SK-N-DZ (cell line): ENCODE data around the gene PRKG2.
"Not testable (repeated sequence)": the region's sequence is repeated elsewhere in the genome, so short reads cannot be mapped to it uniquely, and the experiment has no call there.

Experiments
- DNase-seq: peaks from one replicate; pipeline ENCODE4 v3.0.0-alpha.2; 2015; ENCODE audit warnings: low spot score

Gene PRKG2

DNA sequence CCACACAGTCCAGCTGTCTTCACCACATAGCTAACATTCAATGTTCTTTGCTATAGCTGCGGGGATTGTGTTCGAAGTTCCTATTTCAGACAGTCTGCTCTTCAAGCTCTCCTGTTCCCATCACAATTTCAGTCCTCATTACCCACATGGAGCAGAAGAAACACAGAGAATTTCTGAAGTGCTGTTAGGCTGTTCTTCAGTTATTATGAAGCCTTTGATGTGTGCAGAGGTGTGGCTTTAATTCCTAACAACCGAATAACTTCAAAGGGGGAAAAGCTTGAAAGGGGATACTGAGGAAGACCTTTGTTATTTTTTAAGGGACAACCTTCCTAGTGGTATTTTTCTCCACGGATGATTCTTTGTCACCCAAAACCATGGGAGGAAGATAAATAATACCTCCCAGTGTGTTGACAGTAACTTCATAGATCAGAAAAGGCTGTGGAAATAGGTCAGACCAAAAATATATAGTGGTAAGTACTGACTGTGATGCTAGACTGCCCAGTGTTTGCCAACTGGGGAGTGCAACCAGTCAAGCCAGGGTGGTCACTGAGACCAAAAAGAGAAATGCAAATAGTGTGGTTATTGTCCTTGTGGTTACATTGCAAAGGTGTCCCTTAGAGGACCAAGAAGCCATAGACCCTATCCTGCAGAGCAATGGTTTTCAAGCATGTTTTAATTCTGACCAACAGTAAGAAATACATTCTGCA lies 52.1 kb downstream of the PRKG2 start:
- no peak for DNase-seq

DNA sequence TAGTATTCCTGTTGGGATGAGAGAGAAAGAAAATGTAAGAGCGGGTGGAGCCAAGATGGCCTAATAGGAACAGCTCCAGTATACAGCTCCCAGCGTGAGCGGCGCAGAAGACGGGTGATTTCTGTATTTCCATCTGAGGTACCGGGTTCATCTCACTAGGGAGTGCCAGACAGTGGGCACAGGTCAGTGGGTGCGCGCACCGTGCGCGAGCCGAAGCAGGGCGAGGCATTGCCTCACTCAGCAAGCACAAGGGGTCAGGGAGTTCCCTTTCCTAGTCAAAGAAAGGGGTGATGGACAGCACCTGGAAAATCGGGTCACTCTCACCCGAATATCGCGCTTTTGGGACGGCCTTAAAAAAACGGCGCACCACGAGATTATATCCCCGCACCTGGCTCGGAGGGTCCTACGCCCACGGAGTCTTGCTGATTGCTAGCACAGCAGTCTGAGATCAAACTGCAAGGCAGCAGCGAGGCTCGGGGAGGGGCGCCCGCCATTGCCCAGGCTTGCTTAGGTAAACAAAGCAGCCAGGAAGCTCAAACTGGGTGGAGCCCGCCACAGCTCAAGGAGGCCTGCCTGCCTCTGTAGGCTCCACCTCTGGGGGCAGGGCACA lies 61.2 kb downstream of the PRKG2 start:
- DNase-seq = not testable (repeated sequence)

DNA sequence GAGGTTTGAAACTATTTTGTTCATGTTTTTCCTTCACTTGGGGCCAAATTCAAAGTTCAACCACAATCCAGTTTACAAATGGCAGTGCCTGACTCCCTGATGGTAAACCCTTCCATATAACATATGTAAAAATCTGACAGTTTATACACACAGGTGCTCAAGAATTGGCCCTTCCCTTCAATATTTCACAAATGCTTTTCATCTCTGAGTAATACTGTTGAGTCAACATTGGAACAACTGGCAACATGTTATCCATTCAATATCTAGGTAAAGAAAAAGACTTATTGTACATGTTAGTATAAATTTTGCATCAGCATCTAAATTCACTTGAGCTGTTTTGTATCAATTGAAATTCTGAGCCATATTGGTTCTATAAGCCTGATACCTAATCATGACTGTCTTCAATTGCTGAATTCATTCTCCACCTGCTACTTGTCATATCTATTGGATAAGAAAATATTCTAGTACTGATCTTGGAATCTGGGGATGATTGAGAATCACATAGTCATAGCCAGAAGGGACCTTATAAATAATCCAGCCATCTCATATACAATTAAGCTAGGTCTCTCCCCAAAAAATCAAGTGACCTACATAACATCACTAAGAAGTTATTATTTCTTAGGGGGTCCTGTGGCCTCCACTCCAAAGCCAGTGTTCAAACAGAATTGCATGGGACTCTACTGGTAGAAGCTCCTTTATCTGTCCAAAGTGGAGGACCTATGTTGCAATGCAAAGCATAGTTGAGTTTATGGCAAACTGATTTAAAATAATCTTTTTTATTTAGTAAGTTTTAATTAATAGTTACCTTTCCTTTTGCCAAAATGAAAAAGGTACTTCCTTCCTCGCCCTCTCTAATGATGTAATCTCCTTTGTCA lies 61.9 kb downstream of the PRKG2 start:
- no peak for DNase-seq

DNA sequence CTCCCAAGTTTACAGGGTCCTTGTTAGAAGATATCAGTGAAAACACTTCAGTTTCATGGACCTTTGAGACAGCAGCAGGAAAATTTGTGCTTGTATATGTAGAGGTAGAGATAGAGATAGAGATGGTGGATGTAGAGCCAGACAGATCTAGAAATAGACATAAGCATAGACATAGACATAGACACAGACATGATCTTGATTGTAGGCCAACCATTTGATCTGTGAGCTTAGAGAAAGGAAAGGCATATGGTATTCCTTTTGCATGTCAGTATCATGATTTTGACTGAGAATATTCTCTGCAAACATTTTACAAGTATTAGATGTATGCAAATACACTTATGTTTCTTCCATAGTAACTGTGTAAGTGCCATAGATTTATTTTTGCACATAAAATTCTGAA lies 65.0 kb downstream of the PRKG2 start:
- DNase-seq = no peak

DNA sequence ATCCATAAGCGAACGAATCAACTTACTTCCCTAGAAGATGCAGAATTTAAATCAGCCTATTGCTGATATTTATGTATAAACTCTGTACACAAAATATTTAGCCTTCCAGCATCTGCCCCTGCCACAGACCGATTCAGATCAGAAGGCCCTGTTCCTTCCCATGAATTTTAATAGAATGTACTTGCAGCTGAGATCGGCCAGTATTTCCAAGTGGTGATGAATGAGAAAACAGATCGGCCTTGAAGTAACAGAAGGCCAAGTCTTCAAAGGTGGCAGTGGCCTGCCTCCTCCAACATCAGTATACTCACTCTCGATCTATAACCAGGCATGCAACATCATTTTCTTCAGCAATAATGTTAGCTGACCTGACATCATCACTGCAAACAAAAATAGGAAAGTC lies 66.4 kb downstream of the PRKG2 start:
- no peak for DNase-seq

DNA sequence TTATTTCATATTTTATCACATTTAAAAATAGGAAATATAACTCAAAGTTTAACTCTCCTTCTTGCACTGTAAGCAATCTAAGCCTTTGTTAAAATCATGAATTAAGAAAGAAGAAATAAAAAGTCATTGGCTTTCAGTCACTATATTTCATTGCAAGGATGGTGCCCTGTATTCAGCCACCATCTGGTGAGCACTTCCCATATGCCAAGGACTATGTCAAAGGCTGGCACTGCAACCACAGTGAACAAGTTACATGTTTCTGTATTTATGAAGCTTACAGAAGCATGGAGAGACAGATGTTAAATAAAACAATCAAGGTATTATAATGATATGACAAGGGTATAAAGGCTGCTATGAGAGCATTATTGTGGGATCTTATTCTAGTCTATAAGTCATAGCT lies 68.6 kb downstream of the PRKG2 start:
- DNase-seq = no peak

DNA sequence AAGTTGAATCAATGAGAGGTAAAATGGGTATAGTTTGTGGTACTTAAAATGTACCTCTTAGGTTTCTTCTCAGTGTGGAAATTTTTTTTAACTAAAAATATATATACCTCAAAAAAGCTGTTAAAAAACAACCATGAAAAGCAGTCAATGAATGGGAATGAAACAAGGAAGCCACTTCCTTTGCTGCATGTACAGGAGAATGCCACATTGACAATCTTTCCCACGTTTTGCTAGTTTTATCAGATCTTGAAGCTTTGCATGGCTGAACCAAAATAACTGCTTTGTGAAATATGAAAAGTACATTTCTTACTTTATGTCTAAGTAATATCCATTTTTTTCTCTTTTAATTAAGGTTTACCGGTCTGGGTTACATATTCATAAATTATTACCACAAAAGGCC lies 71.8 kb downstream of the PRKG2 start:
- no peak for DNase-seq

DNA sequence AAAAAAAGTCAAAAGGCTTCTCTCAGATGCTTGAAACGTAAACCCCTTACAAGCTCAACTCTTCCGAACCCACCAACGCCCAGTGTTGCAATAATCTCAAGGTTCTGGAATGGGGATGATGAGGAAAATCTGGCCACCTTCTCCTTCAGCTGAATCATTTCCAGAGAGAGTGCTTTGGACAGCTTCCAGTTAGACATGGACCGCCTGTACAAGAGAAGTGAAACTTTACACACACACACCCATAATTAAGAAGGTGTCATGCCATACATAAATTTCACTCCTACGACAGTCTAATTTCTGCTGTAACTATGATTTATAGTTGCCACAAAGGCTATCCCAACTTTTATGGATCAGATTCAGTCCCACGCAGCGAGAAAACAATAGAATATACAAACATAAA lies 72.3 kb downstream of the PRKG2 start:
- no peak for DNase-seq

DNA sequence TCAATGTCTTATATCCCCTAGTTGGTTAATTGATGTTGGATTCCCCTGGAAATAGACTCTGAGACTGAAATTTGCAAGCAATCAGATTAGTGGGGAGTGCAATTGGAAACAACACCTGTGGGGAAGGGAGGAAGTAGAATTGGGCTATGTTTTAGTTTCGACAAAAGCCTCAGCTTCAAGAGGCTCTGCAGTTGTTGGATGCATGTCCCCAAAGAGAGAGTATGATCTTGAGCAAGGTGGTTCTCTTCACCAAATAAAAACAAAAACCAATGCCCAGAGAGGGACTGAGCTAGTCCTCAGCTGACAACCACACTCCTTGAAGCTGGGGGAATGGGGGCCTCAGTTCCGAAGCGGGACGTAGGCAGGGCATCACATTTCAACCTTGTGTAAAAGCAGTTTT lies 77.1 kb downstream of the PRKG2 start:
- DNase-seq = no peak

DNA sequence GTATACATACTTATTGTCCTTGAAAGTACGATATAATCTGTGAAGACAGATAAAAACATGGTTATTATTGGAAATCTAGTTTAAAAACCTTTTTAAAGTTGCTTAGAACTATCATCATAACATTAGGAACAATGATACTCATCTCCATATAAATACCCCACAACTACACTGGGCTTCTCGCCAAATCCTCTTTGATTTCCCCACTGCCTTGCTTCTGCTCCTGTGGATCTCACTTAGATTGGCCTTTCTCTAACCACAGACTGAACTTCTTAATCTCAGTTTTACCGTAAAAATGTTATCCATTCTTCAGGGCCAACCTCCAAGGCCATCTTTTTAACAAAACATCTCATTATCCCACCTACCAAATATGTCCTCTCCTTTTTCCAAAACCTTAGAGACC lies 77.6 kb downstream of the PRKG2 start:
- no peak for DNase-seq

DNA sequence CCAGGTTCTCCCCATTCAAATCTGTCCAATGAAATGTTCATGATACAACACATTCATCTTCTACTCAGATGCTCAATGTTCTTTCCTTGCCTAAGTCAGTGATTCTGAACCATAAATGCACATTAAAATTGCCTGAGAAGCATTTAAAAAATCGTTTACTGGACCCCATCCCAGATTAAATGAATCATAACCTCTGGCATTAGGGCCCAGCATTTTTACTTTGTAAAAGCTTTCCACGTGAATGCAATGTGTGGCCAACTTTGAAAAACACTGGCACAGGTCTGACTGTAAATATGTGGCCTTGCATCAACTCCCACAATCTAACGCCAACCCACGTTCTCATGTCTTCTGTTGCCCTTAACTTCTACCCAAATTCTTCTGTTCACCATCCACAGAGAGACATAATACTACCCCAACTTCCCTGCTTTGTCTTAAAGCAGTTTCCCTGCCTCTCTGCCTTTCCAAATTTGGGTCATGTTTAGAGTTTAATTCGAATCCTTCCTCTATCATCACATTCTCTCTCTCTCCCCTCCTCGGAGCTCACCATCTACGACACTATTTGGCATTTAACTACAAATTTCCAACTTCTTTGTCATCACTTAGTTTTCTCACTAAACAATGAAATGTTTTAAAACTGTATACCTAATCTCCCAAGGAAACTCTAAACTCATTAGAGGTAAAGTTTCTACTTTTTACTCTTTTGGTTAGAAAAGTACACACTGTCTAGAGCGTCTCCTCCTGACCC lies 78.7 kb downstream of the PRKG2 start:
- no peak for DNase-seq

DNA sequence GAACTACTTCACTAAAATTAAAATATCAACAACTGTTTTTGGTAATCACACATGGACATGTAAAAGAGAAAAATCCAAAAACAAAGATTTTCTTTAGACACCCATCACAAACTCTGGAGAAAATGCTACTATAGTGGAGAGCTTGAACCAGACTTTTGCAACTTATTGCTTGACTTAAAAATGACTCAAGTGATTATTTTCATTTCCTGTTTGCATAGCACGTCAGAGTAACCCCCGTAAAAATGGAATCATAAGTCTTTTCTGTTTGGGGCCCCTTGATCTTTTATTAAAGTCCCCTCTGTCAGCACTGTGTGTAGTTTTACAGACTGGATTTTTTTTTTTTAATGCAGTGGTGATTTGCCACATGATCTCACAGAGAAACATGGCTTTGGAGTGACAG lies 79.5 kb downstream of the PRKG2 start:
- no peak for DNase-seq

DNA sequence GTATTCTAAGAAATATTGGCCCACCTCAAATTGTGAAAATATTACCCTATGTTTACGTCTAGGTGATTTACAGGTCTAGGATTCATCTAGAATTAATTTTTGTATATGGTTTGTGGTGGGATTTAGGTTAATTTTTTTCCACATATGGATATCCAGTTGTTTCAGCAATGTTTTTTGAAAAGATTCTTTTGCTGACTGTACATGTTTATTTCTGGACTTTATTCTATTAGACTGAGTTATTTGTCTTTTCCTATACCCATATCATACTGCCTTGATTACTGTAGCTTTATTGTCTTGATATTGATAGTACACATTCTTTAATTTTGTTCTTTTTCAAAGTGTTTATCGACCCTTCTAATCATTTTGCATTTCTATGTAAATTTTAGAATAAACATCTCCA lies 83.5 kb downstream of the PRKG2 start:
- DNase-seq = no peak

DNA sequence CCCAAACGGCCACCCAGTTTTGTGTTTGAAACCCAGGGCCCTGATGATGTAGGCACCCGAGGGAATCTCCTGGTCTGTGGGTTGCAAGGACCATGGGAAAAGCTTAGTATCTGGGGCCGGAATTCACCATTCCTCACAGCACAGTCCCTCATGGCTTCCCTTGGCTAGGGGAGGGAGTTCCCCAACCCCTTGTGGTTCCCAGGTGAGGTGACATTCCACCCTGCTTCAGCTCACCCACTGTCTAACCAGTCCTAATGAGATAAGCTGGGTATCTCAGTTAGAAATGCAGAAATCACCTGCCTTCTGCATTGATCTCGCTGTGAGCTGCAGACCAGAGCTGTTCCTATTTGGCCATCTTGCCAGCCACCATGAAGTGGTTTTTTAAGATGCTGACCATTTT lies 84.0 kb downstream of the PRKG2 start:
- DNase-seq = no peak

DNA sequence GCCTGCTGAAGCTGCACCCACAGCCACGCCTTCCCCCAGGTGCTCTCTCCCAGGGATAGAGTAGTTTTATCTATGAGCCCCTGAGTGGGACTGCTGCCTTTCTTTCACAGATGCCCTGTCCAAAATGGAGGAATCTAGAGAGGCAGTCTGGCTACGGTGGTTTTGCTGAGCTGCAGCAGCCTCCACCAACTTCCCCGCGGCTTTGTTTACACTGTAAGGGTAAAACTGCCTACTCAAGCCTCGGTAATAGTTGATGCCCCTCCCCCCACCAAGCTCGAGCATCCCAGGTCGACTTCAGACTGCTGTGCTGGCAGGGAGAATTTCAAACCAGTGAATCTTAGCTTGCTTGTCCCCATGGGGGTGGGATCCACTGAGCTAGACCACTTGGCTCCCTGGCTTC lies 84.5 kb downstream of the PRKG2 start:
- DNase-seq = no peak

DNA sequence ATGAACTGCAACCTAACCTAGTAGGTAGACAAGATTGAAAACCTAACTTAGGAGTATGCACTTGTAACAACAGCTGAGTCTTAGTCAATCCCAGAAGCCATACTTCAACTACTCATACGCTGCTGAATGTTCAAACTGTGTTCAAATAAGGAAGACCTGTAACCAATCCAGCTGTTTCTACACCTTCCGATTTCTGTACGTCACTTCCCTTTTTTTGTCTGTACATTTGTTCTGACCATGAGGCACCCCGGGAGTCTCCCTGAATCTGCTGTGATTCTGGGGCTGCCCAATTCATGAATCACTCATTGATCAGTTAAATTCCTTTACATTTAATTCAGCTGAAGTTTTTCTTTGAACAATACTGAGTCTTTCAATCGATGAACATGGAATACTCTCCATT lies 95.0 kb downstream of the PRKG2 start:
- DNase-seq = no peak

DNA sequence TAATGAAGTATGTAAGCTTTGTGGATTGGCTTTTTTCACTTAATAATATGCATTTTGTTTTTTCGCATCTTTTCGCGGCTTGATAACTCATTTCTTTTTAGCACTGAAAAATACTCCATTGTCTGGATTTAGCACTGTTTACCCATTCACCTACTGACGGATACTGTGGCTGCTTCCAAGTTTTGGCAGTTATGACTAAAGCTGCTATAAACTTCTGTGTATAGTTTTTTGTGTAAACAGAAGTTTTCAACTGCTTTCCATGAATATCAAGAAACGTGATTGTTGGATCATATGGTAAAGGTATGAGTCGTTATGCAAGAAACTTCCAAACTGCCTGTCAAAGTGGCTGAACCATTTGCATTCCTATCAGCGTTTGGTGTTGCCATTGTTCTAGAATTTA lies 96.9 kb downstream of the PRKG2 start:
- no peak for DNase-seq

DNA sequence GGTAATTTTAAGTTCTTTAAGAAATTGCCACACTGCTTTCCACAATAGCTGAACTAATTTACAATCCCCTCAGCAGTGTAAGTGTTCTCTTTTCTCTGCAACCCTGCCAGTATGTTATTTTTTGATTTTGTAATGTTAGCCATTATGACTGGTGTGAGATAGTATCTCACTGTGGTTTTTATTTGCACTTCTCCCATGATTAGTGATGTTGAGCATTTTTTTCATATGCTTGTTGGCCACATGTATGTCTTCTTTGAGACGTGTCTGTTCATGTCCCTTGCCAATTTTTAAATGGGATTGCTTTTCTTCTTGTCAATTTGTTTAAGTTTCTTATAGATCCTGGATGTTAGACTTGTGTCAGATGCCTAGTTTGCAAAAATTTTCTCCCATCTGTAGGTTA lies 98.5 kb downstream of the PRKG2 start:
- DNase-seq = no peak

DNA sequence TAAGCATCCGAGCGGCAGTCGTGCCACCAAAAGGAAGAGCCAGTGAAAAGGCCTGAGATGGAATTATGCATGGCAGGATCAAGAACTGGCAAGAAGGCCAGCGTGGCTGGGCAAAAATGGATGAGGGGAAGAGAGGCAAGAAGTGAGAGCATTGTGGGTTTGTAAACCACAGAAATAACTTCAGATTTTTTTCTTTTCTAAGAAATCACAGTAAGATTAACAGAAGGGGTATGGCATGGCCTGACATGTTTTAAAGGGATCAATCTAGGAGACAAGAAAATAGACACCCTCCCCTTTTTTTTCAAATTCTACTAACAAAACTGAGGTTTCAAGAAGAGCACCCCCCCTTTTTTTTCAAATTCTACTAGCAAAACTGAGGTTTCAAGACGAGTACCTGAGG lies 102.0 kb downstream of the PRKG2 start:
- no peak for DNase-seq

DNA sequence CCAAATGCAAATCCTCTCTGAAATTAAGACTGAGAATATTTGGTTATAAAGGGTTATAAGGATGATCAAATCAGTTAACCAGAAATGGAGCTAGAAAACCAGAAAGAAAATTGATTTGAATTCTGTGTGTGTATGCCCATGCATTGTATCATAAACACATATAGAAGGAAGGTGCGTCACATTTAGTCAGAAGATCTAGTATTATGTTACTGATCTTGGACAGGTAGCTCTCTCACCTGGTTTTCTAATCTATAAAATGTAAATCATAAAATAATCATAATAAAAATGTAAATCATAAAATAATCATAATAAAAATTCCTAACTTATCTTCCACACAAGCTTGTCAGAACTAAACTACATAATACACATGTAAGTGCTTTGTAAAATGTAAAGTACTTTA lies 105.7 kb downstream of the PRKG2 start:
- DNase-seq = no peak

DNA sequence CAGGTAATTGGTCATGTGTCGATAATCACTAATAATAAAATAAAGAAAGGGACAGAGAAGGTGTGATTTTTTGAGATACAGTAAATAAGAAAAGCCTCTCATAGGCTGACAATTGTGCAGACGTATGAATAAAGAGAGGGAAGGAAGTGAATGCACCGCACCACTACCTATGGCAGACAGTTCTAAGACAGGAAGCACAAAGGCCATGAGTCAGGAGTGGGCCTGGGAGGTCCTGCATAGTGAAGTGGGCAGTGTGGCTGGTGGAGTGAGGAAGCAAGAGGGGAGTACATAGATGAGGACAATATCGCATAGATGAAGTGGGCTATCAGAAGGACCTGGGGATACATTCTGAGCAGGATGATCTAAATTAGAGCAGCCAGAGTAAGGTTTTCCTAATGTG lies 108.9 kb downstream of the PRKG2 start:
- no peak for DNase-seq

DNA sequence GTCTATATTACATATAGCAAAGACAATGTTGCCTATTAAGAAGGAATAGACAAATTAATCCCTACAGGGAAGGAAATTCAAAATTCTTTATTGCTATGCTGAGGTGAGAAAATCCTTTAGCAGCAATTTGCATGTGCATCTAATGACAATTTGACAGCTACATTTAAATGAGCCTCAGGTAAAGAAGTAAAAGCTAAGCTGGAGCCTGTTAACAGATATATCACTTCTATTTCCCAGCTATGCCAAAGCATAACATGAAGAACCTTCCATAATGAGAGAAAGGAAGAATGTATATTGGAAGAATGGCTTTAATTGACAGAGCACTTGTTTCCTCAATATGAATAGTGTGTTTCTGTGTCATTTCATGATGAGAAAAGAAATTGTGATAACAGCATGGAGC lies 112.9 kb downstream of the PRKG2 start:
- no peak for DNase-seq
